Subcutaneous adipose tissue (tissue), 4 donors: ENCODE results near the gene PIGV. TPM values are rescaled to one million over a fixed set of nuclear protein-coding genes. Genes with fewer than 3 reads are reported as not detected.

Source experiments
- CTCF ChIP-seq: fragments of 450-650 bp; IDR thresholded peaks from one replicate; pipeline ENCODE4 v1.5.1; 2016; ENCODE audit warnings: low read depth, mild to moderate bottlenecking, control low read depth, antibody characterized with exemption, moderate library complexity
- total RNA-seq, 4 donors: library from RNA; depleted of rRNA; stranded (reverse); fragments of >200 nt; gene quantifications; one replicate each; pipeline ENCODE4 v1.1.0, GENCODE V29; 2016

Gene PIGV
- total RNA-seq, 4 donors from 2014 or later, result 8.3 to 24.7 (median 19.2) TPM

- TF ChIP-seq CTCF, result no peak
Observed at GRCh38 chr1:26758358-26758757, 29.4 kb upstream of the PIGV start.

GRCh38 chr1:26759531-26759930, 28.2 kb upstream of the PIGV start:
- no peak for TF ChIP-seq CTCF

- no peak for TF ChIP-seq CTCF
Observed at GRCh38 chr1:26761217-26761616, 26.5 kb upstream of the PIGV start.

- no peak for TF ChIP-seq CTCF
Observed at GRCh38 chr1:26767714-26768113, 20.0 kb upstream of the PIGV start.

- TF ChIP-seq CTCF, result no peak
Observed at GRCh38 chr1:26768755-26769154, 19.0 kb upstream of the PIGV start.

GRCh38 chr1:26771285-26771642, 16.5 kb upstream of the PIGV start:
- TF ChIP-seq CTCF, result no peak

GRCh38 chr1:26771643-26772321, 16.0 kb upstream of the PIGV start:
- no peak for TF ChIP-seq CTCF
